GM12865 (cell line): ENCODE measurements around the gene RAB6C.
"Not testable (repeated sequence)": the region's sequence is repeated elsewhere in the genome, so short reads cannot be mapped to it uniquely, and the experiment has no call there.

ENCODE experiments used
- DNase-seq: peaks from one replicate; pipeline ENCODE4 v3.0.0; 2010; ENCODE audit warnings: low read depth
- H3K4me3 ChIP-seq: 2 replicates; pipeline ENCODE4 v1.5.1; 2011; ENCODE audit warnings: mild to moderate bottlenecking, low read depth, low read length, control low read depth
- TF ChIP-seq, protein P1 (sequence below): IDR thresholded peaks from 2 replicates; pipeline ENCODE4 v1.5.1; 2011; ENCODE audit warnings: low read length, control low read depth, low read depth, inconsistent platforms; ENCODE audit not compliant: insufficient read depth; ENCODE audit errors: missing control alignments

RAB6C gene

GRCh38 chr2:129979629-129980155, at the start of gene RAB6C:
RAB6C (plus strand) TSS chr2:129979666; CDS start chr2:129980116, 450 bp downstream.
- peak within 1 kb of the TSS; percentile 13; the same call in 1 of the 2 replicates for H3K4me3 ChIP-seq
- not testable (repeated sequence) for DNase-seq

DNA sequence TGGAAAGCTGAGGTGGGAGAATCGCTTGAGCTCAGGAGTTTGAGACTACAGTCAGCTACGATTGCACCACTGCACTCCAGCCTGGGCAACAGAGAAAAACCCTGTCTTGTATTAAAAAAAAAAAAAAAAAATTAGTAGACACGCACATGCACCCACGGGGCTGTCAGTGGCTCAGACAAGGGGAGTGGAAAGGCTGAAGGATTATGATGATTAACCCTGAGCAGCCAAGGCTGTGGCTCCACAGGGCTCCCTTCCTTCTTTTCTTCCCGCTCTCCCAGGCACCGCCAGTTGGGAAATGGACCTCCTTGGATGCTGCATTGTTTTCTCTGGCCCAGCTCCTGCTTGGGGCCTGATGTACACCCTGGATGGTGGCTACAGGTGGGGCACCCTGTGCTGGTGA, 49.0 kb upstream of the RAB6C start:
- DNase-seq, result no peak
- TF ChIP-seq, protein P1, sequence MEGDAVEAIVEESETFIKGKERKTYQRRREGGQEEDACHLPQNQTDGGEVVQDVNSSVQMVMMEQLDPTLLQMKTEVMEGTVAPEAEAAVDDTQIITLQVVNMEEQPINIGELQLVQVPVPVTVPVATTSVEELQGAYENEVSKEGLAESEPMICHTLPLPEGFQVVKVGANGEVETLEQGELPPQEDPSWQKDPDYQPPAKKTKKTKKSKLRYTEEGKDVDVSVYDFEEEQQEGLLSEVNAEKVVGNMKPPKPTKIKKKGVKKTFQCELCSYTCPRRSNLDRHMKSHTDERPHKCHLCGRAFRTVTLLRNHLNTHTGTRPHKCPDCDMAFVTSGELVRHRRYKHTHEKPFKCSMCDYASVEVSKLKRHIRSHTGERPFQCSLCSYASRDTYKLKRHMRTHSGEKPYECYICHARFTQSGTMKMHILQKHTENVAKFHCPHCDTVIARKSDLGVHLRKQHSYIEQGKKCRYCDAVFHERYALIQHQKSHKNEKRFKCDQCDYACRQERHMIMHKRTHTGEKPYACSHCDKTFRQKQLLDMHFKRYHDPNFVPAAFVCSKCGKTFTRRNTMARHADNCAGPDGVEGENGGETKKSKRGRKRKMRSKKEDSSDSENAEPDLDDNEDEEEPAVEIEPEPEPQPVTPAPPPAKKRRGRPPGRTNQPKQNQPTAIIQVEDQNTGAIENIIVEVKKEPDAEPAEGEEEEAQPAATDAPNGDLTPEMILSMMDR, result no peak
- no peak overlapping the region for H3K4me3 ChIP-seq

- DNase-seq, H3K4me3 ChIP-seq: not testable (repeated sequence)
Measured at GRCh38 chr2:129933387-129933786, 46.1 kb upstream of the RAB6C start.

- TF ChIP-seq, protein P1, result no peak
- no peak overlapping the region for H3K4me3 ChIP-seq
- DNase-seq, result no peak
Measured at GRCh38 chr2:129934044-129934822, 45.2 kb upstream of the RAB6C start.

GRCh38 chr2:129935118-129935517, 44.3 kb upstream of the RAB6C start:
- TF ChIP-seq, protein P1, result no peak
- H3K4me3 ChIP-seq, result no peak overlapping the region
- no peak for DNase-seq

DNA sequence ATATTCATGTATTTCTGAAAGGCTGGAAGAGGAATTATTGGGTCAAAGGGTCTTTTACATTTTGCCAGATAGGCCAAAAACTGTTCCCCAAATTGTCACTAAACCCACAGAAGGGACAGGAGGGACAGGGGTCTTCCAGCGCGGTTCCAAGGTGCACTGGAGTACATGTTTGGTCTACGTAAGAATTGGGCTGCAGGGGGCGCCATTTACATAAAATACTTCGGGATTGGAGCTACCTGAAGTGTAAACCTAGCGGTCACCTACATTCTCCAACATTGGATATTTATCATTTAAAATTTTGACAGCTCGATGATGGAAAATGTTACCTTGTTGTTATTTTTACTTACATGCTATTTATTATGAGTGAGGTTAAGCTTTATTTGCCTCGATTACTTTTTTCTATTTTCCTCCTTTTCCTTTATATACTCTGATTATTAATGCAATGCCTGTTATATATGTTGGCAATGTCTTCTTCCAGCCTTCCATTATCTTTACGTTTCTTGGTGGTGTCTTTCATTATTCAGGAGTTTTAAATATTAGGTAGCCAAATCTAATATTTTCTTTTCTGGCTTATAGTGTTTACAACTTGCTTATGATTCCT, 43.0 kb upstream of the RAB6C start:
- no peak overlapping the region for H3K4me3 ChIP-seq
- DNase-seq, result peak; percentile 58
- TF ChIP-seq, protein P1, result peak; percentile 36

DNA sequence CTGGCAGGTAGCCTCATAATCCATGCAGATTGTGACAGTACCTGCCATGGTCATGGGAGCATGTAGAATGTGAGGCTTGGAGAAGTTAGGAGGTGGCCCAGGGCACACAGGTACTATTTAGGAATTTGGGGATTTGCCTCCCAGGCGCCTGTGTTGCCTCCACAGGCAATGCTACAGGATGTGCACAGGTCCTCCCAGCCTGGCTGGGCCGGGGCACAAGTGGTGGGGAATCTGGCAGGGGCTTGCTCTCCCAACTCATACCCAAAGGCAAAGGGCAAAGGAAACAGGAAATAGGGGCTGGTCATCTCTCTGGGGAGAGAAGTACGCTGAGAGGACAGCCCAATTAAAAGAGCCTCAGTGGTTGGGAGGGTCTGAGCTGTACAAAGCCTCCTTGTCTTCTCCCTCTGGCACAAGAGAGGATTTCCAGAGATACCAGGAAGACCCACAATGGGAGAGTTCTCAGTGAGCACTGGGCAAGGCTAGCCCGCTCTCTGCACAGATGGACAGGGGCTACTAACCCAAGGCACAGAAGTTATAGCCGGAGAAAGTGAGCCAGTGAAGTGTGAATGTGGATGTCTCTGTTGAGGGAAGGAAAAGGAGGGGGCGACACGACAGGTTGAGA, 40.5 kb upstream of the RAB6C start:
- not testable (repeated sequence) for DNase-seq, H3K4me3 ChIP-seq

DNA sequence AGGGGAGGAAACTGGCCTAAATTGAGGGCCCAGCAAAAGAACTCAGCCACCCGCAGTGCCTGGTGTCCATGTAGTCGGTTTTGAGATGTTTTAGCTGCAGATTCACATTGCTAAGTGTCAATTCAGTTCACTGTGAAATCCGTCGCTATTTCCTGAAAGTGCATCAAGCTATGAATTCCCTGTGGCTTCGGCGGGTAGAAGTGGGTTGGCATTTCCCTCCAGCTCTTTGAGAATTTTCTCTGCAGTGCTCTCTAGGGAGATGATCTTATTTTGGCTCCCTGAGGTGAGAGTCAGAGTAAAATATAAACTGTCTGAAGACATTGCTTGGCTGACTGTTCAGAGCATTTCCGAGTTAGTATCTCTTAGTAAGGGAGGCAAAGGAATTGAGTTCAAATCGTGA, 36.0 kb upstream of the RAB6C start:
- not testable (repeated sequence) for DNase-seq, H3K4me3 ChIP-seq

GRCh38 chr2:129945557-129945956, 33.9 kb upstream of the RAB6C start:
- DNase-seq, result no peak
- H3K4me3 ChIP-seq, result no peak overlapping the region
- TF ChIP-seq, protein P1, result no peak

DNA sequence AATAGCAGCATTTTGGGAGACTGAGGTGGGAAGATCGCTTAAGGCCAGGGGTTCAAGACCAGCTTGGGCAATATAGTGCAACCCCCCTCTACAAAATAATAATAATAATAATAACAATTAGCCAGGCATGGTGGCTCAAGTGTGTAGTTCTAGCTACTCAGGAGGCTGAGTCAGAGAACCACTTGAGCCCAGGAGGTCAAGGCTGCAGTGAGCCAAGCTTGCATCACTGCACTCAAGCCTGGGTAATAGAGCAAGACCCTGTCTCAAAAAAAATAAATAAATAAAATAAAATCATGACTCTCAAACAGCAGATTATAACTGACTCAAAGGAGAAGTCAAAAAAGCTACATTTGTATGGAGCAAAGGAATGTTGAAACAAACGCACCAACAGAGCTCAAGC, 31.8 kb upstream of the RAB6C start:
- DNase-seq, H3K4me3 ChIP-seq: not testable (repeated sequence)

- H3K4me3 ChIP-seq, DNase-seq: not testable (repeated sequence)
Measured at GRCh38 chr2:129956171-129956570, 23.3 kb upstream of the RAB6C start.
